GM21717 (cell line): Measurements from ENCODE around the gene ATP2A3.

Source experiments
- ATAC-seq: cut with Tn5 transposase; IDR thresholded peaks from one replicate; pipeline ENCODE4 v1.9.1; 2021; ENCODE audit warnings: mild to moderate bottlenecking, moderate library complexity; ENCODE audit not compliant: unreplicated experiment

ATP2A3 gene

GRCh38 chr17:3893720-3894116 lies 70.5 kb downstream of the ATP2A3 start:
- no peak for ATAC-seq

DNA sequence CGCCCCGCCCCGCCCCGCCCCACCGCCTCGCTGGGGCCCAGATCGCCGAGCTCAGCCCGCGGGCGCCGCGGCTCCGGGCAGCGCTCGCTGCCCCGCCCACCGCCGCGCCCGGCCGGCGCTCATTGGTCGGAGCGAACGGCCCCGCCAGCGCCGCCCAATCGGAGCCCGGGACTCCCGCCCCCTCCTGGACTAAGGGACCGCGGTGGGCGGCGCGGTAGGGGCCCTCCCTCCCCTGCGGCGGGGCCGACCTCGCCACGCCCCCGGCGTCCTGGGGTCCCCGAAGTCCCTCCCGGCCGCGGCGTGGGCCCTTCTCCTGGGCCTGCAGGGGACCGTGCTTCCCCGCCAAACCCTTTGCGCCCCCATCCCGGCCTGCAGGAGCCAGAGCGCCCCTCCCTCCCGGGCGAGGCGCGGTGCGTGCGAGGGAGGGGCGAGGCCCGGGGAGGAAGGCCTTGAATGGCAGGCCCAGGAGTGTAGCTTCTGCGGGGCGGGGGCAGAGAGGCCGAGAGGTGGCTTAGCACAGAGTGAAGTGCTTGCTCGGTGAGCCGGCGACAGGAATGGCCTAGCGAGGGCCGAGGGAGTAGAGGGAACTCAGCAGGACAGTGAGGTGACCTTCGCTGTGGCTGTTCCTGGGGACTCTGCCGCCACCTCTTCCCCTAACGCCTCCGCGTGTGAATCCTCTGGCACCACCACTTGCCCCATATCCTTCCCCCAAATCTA lies 71.1 kb downstream of the ATP2A3 start, which contains the start of gene CAMKK1:
Gene CAMKK1, minus strand, starts transcription at position 51 of the 717 bp plus-strand sequence. CDS start 7,366 bp downstream, outside the sequence.
- ATAC-seq: peak; percentile 69

- ATAC-seq: peak; percentile 19
Observed at GRCh38 chr17:3892095-3892998, 71.9 kb downstream of the ATP2A3 start.

- ATAC-seq: no peak
Observed at GRCh38 chr17:3891626-3892094, 72.6 kb downstream of the ATP2A3 start.

- ATAC-seq: no peak
Observed at GRCh38 chr17:3890878-3891219, 73.4 kb downstream of the ATP2A3 start.

DNA sequence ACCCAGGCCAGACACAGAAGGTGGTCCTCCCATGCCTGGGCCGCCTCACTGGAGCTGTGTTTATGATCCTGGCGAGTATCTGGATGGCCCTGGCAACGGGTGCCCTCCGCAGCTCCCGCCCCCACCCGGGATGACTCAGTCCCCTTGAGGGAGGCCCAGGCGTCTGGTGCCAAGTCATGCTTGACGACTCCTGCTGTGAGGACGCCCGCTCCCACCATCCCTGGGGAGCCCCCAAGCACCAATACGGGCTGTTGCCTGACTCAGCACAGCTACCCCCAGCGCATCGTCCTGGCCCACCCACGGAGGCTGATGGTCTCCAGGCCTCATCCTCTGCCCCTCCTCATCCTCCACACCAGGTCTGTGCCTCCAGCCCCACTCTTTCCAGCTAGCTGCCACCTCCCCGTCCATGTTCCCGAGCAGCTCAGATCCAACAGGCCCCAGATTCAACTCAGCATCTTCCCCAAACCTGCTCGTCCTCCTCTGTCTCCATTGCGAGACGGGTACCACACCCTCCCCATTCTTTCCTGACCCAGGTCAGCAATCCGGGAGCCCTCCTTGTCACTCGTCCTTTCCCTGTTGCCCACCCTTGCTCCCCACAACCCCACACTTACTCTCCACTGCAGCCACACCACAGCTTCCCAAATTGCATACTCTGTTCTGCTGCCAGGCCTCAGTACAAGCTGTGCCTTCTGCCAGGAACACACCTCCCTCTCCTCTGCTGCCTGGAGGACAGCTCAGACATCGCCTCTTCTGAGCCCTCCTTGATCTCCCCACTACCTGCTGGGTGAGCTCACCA lies 74.0 kb downstream of the ATP2A3 start:
- ATAC-seq: no peak

- no peak for ATAC-seq
Observed at GRCh38 chr17:3889325-3890012, 74.8 kb downstream of the ATP2A3 start.

DNA sequence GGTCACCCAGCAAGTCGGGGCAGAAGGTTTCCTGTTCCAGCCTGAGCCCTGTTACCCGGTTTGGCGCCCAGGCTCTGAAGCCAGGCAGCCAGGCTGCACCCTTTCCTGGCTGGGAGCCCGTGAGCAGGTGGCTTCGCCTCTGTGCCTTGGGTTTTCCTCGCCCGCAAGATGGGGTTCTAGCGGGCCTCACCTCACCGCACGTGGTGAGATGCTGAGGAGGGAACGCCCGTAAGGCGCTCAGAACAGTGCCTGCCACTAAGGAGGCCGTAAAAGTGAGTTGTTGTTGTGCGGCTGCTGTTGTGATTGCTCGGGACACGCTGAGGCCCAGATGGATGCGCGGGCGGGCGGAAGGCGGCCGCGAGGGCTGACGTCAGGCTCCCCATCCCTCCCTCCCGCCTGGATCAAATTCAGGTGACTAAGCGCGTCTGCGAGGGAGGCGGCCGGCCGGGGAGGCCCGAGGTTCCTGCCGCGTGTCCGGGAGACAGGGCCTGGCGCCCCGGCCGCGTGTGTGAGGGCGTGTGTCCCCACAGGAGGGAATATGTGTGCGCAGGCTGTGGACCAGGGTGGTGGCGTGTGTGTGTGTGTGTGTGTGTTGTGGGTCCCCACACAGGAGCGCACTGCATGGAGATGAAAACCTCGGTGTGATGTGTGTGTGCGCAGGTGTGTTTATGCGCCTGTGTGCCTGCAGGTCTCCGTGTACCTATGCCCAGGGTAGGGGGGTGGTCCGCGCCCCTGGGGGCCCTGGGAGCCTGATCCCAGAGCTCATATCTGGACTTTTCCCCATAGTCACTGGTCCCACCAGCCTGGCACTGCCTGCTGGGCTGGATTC lies 75.7 kb downstream of the ATP2A3 start:
- no peak for ATAC-seq

- no peak for ATAC-seq
Observed at GRCh38 chr17:3887804-3888203, 76.4 kb downstream of the ATP2A3 start.

GRCh38 chr17:3887394-3887793 lies 76.8 kb downstream of the ATP2A3 start:
- no peak for ATAC-seq

DNA sequence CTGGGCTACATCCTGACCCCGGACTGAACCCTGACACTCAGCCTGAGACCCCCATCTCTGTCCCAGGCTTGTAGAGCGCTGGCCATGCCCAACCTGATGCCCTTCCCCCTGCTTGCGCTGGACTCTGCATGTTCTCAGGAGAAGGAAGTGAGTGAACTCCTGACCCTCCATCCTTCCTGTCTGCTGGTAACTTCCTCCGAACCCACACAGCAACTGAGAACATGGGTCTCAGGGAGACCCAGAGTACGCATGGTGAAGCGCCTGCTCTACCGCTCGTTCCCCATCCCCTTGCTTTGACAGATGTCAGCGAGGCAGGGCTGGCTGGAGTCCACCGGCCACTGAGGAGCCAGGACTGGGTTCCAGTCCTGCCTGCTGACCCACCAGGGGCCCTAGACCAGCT lies 77.5 kb downstream of the ATP2A3 start:
- no peak for ATAC-seq

GRCh38 chr17:3885970-3886369 lies 78.3 kb downstream of the ATP2A3 start:
- no peak for ATAC-seq

DNA sequence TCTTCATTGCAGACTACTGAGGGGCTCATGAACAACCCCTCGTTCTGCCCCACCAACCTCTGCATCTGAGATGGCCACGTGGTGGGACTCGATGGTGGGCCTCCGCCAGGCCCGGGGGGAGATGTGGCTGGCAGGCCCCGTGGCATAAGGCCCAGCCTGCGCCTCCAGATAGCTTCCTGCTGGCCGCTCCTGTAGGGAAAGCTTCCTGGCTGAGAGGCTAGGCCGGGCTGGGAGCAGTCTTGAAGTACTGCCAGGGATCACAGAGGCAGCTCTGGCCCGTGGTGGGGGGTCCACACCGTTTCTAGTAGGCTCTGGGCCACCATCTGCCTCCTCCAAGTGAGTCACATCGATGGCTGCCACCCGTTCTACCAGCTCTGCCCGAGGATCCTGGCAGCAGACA lies 79.0 kb downstream of the ATP2A3 start:
- no peak for ATAC-seq

- no peak for ATAC-seq
Observed at GRCh38 chr17:3884188-3884587, 80.0 kb downstream of the ATP2A3 start.

GRCh38 chr17:3882276-3882675 lies 82.0 kb downstream of the ATP2A3 start:
- ATAC-seq: no peak

DNA sequence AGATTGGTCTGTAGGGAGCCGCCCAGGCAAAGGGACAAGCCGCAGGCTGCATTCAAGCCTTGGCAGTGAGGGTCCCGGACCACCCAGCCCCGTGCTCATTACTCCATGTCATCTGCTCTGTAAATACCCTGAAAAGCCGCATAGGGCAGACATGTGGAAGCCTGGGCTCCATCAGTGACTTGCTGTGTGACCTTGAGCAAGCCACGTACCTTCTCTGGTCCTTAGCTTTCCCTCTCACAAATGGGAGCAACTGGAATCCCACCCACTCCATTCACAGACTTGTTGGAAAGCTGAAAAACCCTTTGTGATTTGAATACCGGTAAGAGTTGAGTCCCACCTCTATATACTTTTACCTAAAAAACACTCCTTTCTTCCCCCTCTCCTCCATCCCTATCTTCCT lies 83.3 kb downstream of the ATP2A3 start:
- ATAC-seq: no peak

DNA sequence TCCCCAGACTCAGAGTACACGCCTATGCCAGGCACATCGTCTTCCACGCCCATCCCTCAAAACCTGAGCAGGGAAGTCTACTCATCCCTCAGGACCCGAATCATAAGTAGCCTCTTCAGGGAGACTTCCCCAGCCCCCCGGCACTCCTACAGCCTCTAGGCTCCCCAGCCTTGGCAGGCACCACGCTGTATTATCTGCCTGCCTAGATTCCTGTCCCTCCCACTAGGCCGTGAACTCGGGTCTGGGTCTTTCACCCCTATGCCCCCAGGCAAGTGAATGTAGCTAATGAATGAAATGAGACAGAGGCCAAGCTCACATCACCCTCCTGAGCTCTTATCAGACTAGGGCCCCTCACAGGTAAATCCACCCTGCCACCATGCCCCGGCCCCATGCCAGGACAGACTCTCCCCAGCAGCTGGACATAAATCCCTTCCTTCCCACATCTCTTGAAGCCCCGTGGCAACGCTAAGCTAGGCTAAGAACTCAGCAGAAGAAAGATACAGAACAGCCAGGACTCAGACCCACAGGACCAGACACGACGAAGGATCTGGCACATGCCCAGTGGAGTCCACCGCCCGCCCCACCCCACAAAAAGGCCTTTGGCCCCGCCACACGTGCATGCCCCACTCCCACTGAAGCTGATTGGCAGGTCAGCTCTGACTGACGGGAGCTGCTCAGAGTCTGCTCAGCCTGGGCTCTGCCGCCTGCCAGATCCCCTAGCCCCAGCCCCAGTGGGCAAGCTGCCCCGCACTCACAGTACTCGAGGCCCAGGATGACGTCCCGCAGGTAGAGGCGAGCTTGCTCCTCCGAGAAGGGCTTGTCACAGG lies 84.4 kb downstream of the ATP2A3 start:
- no peak for ATAC-seq

DNA sequence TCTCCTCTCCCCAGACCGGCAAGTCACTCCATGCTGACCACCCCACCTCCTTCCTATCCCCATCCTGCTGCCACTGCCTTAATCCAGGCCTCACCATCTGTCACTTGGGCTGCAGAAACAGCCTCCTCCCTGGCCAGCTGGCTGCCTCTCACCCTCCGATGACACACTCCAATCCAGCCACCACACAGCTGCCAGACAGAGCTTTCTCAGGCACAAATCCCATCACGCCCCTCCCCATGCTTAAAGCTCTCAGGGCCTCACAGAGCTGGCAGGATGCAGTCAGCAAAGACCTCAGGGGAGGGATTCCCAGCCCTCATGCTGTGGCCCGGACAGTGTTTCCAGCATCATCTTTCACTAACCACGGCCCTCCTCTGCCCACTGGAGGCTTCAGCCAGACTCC lies 85.1 kb downstream of the ATP2A3 start:
- no peak for ATAC-seq

- no peak for ATAC-seq
Observed at GRCh38 chr17:3877220-3877619, 87.0 kb downstream of the ATP2A3 start.
